Activated T-helper 2 cell treated with anti-CD3 and anti-CD28 coated beads, Interferon-gamma antibody, Interleukin-2, Interleukin-4, amounts not matched to agents 10 μg/mL and 5 μg/mL and 100 μg/mL, durations not matched to agents 14 hours and 24 hours and 36 hours (primary cell): ENCODE results near the gene FOCAD. TPM values are rescaled to one million over a fixed set of nuclear protein-coding genes. Genes with fewer than 3 reads are reported as not detected.
"Not testable (repeated sequence)": the region's sequence is repeated elsewhere in the genome, so short reads cannot be mapped to it uniquely, and the experiment has no call there.

Experiments used
- DNase-seq: peaks from one replicate; pipeline ENCODE4 v3.0.0; 2021; ENCODE audit warnings: low spot score
- H3K27ac Mint-ChIP-seq: one replicate; pipeline ENCODE4 v1.8.0; 2021; ENCODE audit warnings: mixed read lengths
- H3K27me3 Mint-ChIP-seq: one replicate; pipeline ENCODE4 v1.8.0; 2021; ENCODE audit warnings: low read depth, mixed read lengths
- H3K36me3 Mint-ChIP-seq: one replicate; pipeline ENCODE4 v1.8.0; 2021; ENCODE audit warnings: low read depth, mixed read lengths
- H3K4me1 Mint-ChIP-seq: one replicate; pipeline ENCODE4 v1.8.0; 2021; ENCODE audit warnings: low read depth, mixed read lengths
- H3K4me3 Mint-ChIP-seq: one replicate; pipeline ENCODE4 v1.8.0; 2021; ENCODE audit warnings: low read depth, mild to moderate bottlenecking, moderate library complexity, mixed read lengths
- H3K9me3 Mint-ChIP-seq: one replicate; pipeline ENCODE4 v1.8.0; 2021; ENCODE audit warnings: mixed read lengths
- intact Hi-C: fragments of 100-400 bp; cut with micrococcal nuclease; formaldehyde crosslinking; loops from one replicate; pipeline ENCODE4 v1.15.1; 2023
- total RNA-seq: library from RNA; stranded (reverse); gene quantifications from 2 replicates; pipeline ENCODE4 v1.2.3, GENCODE V29; 2022

Gene FOCAD
- total RNA-seq, 1 donor from 2014 or later: 36.0 TPM

DNA sequence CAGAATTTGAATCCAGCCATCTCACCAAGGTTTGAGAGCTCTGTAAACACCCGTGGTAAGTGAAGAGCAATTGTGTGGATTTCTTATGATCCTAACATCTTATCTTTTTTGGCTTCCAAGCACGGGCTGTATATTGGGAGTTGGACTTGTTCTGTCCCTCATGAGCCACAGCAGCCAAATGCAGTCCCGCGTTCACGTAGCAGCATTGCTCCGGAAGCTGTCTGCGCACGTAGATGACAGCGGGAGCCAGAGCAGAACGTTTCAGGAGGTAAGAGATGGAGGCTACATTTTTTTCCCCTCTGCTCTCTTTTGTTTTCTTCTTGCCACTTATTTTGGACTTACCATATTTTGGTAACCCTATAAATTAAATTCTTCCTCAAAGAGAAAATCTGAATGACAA, 260.4 kb downstream of the FOCAD start:
- H3K4me1 Mint-ChIP-seq: peaks cover 3% of the 10 kb centered on the region
- DNase-seq: no peak
- no peaks in the 10 kb centered on the region for H3K27me3 Mint-ChIP-seq
- peaks cover 17% of the 10 kb centered on the region for H3K36me3 Mint-ChIP-seq
- intact Hi-C loops: loop anchor here (10.0 kb wide), 1 partner anchor 740 kb away; no protein-coding TSS in a partner anchor
- H3K4me3 Mint-ChIP-seq: no peak overlapping the region
- H3K9me3 Mint-ChIP-seq: no peaks in the 10 kb centered on the region
- H3K27ac Mint-ChIP-seq: no peak overlapping the region

DNA sequence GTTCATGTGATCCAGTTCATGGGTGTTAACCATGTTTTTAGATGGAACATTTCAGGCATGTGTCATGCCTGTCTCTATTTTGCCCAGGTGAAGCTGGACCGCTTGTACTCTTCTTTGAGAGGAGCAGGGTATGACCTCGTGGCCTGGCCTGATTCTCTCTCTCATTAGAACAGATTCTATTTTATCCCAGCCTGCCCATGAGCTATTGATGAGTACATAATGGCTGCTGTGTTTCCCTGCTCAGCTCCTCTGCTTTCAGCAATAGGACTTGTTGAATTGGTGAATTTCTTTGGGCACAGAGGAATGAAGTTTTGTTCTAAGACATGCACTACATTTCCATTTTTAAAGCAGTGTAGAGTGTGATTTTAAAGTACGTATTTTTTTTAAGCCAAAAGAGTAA, 261.2 kb downstream of the FOCAD start:
- Mint-ChIP-seq H3K4me3 (no peak overlapping the region), H3K4me1 (peaks cover 3% of the 10 kb centered on the region), H3K9me3 (no peaks in the 10 kb centered on the region), H3K27me3 (no peaks in the 10 kb centered on the region), H3K27ac (no peak overlapping the region), H3K36me3 (peaks cover 17% of the 10 kb centered on the region)
- intact Hi-C loops: loop anchor here (10.0 kb wide), 1 partner anchor 740 kb away; no protein-coding TSS in a partner anchor
- no peak for DNase-seq

DNA sequence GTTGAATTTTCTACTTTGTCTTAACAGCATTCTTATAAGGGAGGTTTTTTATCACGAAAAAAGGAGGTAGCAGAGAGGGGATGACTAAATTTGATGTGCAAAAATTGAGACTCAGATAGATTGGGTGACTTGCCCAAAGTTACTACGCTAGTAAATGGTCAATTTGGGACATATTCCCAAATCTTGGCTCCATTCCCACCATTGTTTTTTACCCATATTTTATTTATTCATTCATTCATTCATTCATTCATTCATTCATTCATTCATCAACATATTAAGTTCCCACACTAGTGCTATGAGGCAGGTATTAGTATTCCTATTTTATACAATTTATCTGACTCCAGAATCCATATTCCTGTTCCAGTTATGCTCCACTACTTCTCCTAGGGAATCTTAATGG, 261.8 kb downstream of the FOCAD start:
- H3K9me3 Mint-ChIP-seq: no peaks in the 10 kb centered on the region
- H3K36me3 Mint-ChIP-seq: peaks cover 21% of the 10 kb centered on the region
- no peak for DNase-seq
- no peak overlapping the region for H3K27ac Mint-ChIP-seq
- no peaks in the 10 kb centered on the region for H3K27me3 Mint-ChIP-seq
- H3K4me3 Mint-ChIP-seq: no peak overlapping the region
- intact Hi-C loops: loop anchor here (10.0 kb wide), 1 partner anchor 741 kb away; no protein-coding TSS in a partner anchor
- H3K4me1 Mint-ChIP-seq: peaks cover 3% of the 10 kb centered on the region

DNA sequence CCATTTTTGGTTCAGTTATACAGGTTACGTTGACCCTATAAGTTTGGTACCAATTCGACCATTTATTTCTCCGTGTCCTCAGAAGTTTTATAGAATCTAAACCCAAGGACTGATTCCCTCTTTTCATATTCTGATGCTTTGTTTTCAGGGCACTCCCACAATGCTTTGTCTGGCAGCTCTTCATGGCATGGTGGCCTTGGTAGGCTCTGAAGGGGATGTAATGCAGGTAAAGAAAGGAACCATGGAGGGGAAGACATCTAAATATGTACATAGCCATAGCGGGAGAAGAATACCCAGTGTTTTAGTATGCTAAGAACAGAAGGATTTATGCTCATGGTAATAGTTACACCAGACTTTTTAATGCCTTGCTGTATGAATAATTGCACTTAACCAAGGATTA, 264.6 kb downstream of the FOCAD start:
- Mint-ChIP-seq H3K27me3 (no peaks in the 10 kb centered on the region), H3K9me3 (no peaks in the 10 kb centered on the region), H3K4me1 (no peaks in the 10 kb centered on the region), H3K36me3 (peaks cover 47% of the 10 kb centered on the region), H3K27ac (no peak overlapping the region), H3K4me3 (no peak overlapping the region)
- no peak for DNase-seq
- intact Hi-C loops: loop anchor here (10.0 kb wide), 1 partner anchor 744 kb away; no protein-coding TSS in a partner anchor

DNA sequence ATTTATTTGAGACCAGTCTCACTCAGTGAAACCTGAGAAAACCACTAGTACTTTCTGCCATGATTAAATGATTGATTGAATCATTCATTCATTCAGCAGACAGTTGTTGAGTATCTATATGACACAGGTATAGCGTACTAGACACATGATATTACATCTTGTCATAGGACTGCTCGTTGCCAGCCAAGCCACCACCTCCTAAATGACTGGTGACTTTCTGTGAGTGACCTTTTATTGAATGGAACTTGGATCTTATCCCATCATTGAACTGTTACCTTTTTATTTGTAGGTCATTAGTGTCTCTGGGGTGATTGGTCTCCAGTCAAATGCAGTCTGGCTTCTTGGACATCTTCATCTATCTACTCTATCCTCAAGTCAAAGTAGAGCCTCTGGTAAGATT, 266.6 kb downstream of the FOCAD start:
- no peak for DNase-seq
- Mint-ChIP-seq H3K36me3 (peaks cover 40% of the 10 kb centered on the region), H3K9me3 (no peaks in the 10 kb centered on the region), H3K4me1 (no peaks in the 10 kb centered on the region), H3K27ac (no peak overlapping the region), H3K4me3 (no peak overlapping the region), H3K27me3 (no peaks in the 10 kb centered on the region)
- intact Hi-C loops: no loop called here

DNA sequence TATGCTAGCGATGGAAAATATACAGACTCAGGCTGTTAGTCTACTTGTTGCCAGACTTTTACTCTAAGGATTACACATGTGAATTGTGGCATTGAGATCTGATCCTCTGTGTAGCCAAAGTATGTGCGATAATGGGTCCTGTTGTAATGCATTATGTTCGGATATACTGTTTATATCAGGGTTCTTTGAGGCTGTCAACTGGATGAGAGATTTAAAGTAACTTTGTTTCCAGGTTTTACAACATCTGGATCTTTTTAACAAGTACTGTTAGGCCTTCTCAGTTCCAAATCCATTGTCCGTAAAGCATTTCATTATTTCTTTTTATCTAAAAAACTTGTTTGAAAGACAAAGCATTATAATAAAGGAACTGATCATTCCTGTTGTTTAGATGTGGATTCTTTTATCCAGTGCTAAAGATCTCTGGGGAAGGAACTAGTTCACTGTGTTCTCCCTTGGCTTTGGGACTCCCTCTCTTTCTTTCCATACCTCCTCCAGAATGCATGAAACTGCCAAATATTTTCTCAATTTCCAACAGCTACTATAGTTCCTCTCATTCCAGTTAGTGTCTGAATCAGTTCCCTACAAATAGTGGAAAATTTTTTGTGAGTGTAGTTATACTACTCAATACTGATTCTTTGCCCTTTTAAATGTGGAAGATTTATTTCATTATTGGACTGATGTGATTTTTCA, 278.6 kb downstream of the FOCAD start:
- no peak for DNase-seq
- H3K9me3 Mint-ChIP-seq: no peaks in the 10 kb centered on the region
- H3K4me3 Mint-ChIP-seq: no peak overlapping the region
- intact Hi-C loops: no loop called here
- peaks cover 20% of the 10 kb centered on the region for H3K36me3 Mint-ChIP-seq
- peaks cover 5% of the 10 kb centered on the region for H3K4me1 Mint-ChIP-seq
- no peaks in the 10 kb centered on the region for H3K27me3 Mint-ChIP-seq
- H3K27ac Mint-ChIP-seq: no peak overlapping the region

DNA sequence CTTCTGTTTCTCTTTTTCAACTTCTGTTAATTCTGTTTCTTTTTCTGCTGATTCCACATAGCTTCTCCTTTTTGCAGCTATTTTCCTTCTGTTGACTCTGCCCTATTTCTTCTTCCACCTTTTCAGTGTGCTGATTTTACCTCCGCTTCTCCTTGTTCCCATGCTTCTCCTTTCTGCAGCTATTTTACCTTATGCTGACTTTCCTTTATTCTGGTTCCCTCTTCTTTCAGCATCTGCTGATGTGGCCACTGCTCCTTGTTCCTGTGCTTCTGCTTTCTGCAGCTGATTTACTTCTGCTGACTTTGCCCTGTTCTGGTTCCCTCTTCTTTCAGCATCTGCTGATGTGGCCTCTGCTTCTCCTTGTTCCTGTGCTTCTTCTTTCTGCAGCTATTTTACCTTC, 288.6 kb downstream of the FOCAD start:
- H3K27me3 Mint-ChIP-seq: no peaks in the 10 kb centered on the region
- intact Hi-C loops: no loop called here
- peaks cover 2% of the 10 kb centered on the region for H3K4me1 Mint-ChIP-seq
- DNase-seq: no peak
- peaks cover 21% of the 10 kb centered on the region for H3K36me3 Mint-ChIP-seq
- H3K9me3 Mint-ChIP-seq: no peaks in the 10 kb centered on the region
- no peak overlapping the region for H3K4me3 Mint-ChIP-seq
- no peak overlapping the region for H3K27ac Mint-ChIP-seq

DNA sequence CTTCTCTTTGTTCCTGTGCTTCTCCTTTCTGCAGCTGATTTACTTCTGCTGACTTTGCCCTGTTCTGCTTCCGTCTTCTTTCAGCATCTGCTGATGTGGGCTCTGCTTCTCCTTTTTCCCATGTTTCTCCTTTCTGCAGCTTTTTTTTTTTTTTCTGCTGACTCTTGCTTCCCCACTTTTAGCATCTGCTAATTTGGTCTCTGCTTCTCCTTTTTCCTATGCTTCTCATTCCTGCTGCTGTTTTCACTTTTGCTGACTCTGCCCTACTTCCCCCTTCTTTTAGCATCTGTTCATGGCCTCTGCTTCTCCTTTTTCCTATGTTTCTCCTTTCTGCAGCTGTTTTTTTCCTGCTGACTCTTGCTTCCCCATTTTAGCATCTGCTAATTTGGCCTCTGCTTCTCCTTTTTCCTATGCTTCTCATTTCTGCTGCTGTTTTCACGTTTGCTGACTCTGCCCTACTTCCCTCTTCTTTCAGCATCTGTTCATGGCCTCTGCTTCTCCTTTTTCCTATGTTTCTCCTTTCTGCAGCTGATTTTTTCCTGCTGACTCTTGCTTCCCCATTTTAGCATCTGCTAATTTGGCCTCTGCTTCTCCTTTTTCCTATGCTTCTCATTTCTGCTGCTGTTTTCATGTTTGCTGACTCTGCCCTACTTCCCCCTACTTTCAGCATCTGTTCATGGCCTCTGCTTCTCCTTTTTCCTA, 289.3 kb downstream of the FOCAD start:
- H3K36me3 Mint-ChIP-seq: peaks cover 21% of the 10 kb centered on the region
- DNase-seq, H3K9me3 Mint-ChIP-seq, intact Hi-C loops, H3K4me1 Mint-ChIP-seq, H3K27ac Mint-ChIP-seq, H3K4me3 Mint-ChIP-seq, H3K27me3 Mint-ChIP-seq: not testable (repeated sequence)

DNA sequence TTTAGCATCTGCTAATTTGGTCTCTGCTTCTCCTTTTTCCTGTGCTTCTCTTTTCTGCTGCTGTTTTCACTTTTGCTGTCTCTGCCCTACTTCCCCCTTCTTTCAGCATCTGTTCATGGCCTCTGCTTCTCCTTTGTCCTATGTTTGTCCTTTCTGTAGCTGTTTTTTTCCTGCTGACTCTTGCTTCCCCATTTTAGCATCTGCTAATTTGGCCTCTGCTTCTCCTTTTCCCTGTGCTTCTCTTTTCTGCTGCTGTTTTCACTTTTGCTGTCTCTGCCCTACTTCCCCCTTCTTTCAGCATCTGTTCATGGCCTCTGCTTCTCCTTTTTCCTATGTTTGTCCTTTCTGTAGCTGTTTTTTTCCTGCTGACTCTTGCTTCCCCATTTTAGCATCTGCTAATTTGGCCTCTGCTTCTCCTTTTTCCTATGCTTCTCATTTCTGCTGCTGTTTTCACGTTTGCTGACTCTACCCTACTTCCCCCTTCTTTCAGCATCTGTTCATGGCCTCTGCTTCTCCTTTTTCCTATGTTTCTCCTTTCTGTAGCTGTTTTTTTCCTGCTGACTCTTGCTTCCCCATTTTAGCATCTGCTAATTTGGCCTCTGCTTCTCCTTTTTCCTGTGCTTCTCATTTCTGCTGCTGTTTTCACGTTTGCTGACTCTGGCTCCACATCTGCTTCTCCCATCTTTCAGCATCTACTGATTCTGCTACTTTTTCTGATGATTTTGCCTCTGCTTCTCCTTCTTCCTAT, 290.3 kb downstream of the FOCAD start:
- H3K27me3 Mint-ChIP-seq, H3K4me3 Mint-ChIP-seq, H3K9me3 Mint-ChIP-seq, DNase-seq, H3K4me1 Mint-ChIP-seq, intact Hi-C loops, H3K27ac Mint-ChIP-seq: not testable (repeated sequence)
- peaks cover 21% of the 10 kb centered on the region for H3K36me3 Mint-ChIP-seq

DNA sequence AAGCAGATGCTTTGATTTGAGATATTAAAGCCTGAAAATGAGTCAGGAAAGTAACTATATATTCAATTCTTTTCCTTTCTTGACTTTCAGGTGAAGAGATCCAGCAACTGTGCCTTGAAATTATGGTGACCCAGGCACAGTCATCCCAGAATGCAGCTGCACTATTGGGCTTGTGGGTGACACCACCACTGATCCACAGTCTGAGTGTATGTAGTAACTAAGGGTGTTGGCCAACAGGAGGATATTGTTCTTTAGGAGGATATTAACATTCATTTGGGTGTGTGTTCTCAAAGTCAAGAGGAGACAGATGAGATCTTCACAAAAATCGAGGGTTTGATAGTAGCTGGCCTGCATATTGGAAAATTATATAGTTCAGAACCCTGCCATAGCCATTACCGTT, 294.2 kb downstream of the FOCAD start:
- Mint-ChIP-seq H3K4me1 (peaks cover 6% of the 10 kb centered on the region), H3K9me3 (no peaks in the 10 kb centered on the region), H3K27me3 (no peaks in the 10 kb centered on the region), H3K27ac (no peak overlapping the region), H3K36me3 (peaks cover 21% of the 10 kb centered on the region), H3K4me3 (no peak overlapping the region)
- DNase-seq: no peak
- intact Hi-C loops: no loop called here

DNA sequence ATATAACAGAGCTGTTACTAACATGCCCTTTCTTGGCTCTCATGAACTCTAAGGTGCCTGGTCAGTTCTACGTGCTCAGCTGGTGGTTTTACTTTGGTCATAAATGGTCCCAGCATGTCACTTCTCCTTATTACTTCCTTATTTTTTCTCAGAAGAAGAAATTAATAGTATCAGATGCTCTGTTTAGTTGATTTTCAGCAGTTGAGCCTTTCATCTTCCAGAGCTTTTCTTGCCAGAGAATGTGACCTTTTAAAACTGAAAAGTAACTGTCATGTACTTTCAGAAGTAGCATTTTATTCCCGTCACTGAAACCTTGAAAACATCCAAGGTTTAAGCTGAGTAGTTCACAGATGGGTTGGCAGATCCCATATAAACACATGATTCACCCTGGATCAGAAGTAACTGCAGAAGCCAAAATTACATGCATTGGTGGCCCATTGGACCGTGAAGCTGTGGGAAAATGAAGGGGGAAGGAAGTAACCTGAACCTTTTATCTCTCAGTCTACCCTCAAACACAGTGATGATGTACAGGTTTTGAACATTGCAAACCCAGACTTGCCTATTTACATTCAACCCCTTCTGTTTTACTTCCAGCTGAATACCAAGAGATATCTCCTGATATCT, 296.9 kb downstream of the FOCAD start:
- Mint-ChIP-seq H3K4me1 (peaks cover 5% of the 10 kb centered on the region), H3K27ac (no peak overlapping the region), H3K4me3 (no peak overlapping the region), H3K36me3 (peaks cover 21% of the 10 kb centered on the region), H3K27me3 (no peaks in the 10 kb centered on the region), H3K9me3 (no peaks in the 10 kb centered on the region)
- DNase-seq: no peak
- intact Hi-C loops: no loop called here

DNA sequence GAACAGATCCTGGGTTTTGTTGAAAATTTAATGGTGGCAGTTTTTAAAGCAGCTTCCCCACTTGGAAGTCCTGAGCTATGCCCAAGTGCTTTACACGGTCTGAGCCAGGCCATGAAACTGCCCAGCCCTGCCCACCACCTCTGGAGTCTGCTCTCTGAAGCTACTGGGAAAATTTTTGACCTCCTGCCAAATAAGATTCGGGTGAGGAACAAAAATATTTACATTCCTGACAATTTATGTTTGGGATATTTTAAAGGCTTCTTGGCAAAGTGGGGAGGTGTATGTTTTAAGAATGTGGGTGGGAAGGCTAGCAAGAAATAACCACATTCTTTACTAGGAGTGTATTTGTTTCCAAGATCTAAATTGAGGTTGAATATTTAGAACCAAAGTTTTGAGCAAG, 297.4 kb downstream of the FOCAD start:
- Mint-ChIP-seq H3K27me3 (no peaks in the 10 kb centered on the region), H3K27ac (no peak overlapping the region), H3K4me3 (no peak overlapping the region), H3K9me3 (no peaks in the 10 kb centered on the region), H3K36me3 (peaks cover 22% of the 10 kb centered on the region), H3K4me1 (peaks cover 5% of the 10 kb centered on the region)
- no peak for DNase-seq
- intact Hi-C loops: no loop called here
